ES-I3 (cell line): ENCODE measurements around the gene TAF11.
A peak's percentile ranks its signal among the peaks of the same experiment; 100 is the strongest.
"Not testable (repeated sequence)": the region's sequence is repeated elsewhere in the genome, so short reads cannot be mapped to it uniquely, and the experiment has no call there.

Experiments
- H3K36me3 ChIP-seq: 2 replicates; pipeline ENCODE4 v1.6.1; 2013; ENCODE audit warnings: mild to moderate bottlenecking, low read length, control low read depth, moderate library complexity; ENCODE audit not compliant: insufficient read depth
- H3K4me1 ChIP-seq: 2 replicates; pipeline ENCODE4 v1.6.1; 2013; ENCODE audit warnings: mild to moderate bottlenecking, control low read depth, low read length; ENCODE audit not compliant: insufficient read depth
- H3K9ac ChIP-seq: 2 replicates; pipeline ENCODE4 v1.6.1; 2013; ENCODE audit warnings: low read depth, mild to moderate bottlenecking, low read length, moderate library complexity
- H3K9me3 ChIP-seq: 2 replicates; pipeline ENCODE4 v1.6.1; 2013; ENCODE audit warnings: mild to moderate bottlenecking, low read length, moderate library complexity; ENCODE audit not compliant: control insufficient read depth, insufficient read depth

The TAF11 gene

DNA sequence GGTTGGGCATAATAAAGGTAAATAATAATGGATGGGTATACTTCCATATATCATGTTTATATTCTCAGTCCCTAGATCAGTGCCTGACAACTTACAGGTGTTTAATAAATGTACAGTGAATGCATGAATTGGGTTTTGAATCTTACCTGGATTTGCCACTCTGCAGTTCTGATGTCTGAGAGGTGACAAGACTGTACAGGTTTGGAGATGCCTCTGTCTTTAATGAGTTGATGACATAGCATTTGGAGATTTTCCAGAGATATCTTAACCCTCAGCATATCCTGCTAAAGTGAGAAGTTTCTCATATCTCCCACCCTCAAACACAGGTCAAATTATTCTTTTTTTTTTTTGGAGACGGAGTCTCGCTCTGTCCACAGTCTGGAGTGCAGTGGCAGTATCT is 3.5 kb upstream of the TAF11 start:
- Histone ChIP-seq H3K4me1 (peaks cover 4% of the 10 kb centered on the region; the same call in 1 of the 2 replicates), H3K36me3 (no peaks in the 10 kb centered on the region), H3K9ac (no peak overlapping the region), H3K9me3 (no peaks in the 10 kb centered on the region)

DNA sequence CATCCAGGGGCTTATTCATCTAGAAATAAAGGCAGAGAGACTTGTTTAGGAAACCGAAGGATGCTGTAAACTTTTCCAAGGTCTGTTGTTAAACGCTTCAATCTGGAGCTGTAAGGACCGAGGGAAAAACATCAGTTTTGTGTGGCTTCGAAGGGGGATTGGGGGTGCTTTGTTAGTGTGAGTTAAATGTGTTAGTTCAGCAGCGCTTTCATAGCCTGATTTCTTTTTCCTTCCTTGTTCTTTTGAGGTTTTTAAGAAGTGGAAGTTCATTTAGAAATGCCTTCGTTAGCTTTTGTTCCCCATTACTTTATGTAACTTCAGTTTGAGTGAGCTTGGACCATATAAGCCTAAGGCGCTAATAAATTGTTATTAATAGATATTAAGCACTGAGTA is 2.7 kb upstream of the TAF11 start:
- Histone ChIP-seq H3K9me3 (no peaks in the 10 kb centered on the region), H3K36me3 (no peaks in the 10 kb centered on the region), H3K9ac (peak overlapping the region; percentile 75; the same call in 1 of the 2 replicates), H3K4me1 (peaks cover 4% of the 10 kb centered on the region; the same call in 1 of the 2 replicates)

- no peaks in the 10 kb centered on the region for H3K4me1 ChIP-seq
- H3K9me3 ChIP-seq = no peaks in the 10 kb centered on the region
- no peaks in the 10 kb centered on the region for H3K36me3 ChIP-seq
- peak within 1 kb of the TSS; percentile 75 for H3K9ac ChIP-seq
Observed at GRCh38 chr6:34888874-34889555, 1.2 kb upstream of the TAF11 start, which contains the start of gene ANKS1A. ANKS1A (plus strand) TSS chr6:34889255; CDS start chr6:34889403, 148 bp downstream.

- no peaks in the 10 kb centered on the region for H3K4me1 ChIP-seq
- H3K9me3 ChIP-seq = no peaks in the 10 kb centered on the region
Observed at GRCh38 chr6:34888514-34888856, 643 bp upstream of the TAF11 start.

GRCh38 chr6:34885837-34886236 is 2.0 kb downstream of the TAF11 start:
- H3K36me3 ChIP-seq, H3K9ac ChIP-seq, H3K4me1 ChIP-seq, H3K9me3 ChIP-seq: not testable (repeated sequence)

More at GRCh38 chr6:34888514-34888856, 643 bp upstream of the TAF11 start:
- Histone ChIP-seq H3K9ac (peak overlapping the region; percentile 75), H3K36me3 (no peaks in the 10 kb centered on the region)

- Histone ChIP-seq H3K9ac (no peak overlapping the region), H3K9me3 (no peaks in the 10 kb centered on the region), H3K4me1 (no peaks in the 10 kb centered on the region), H3K36me3 (peaks cover 3% of the 10 kb centered on the region; the same call in 1 of the 2 replicates)
Observed at GRCh38 chr6:34884996-34885395, 2.8 kb downstream of the TAF11 start.

DNA sequence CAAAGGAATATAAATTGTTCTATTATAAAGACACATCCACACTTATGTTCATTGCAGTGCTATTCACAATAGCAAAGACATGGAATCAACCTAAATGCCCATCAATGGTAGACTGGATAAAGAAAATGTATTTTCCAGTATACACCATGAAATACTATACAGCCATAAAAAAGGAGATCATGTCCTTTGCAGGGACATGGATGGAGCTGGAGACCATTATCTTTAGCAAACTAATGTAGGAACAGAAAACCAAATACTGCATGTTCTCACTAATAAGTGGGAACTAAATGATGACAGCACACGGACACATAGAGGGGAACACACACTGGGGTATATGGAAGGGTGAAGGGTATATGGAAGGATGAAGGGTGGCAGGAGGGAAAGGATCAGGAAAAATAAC is 3.8 kb downstream of the TAF11 start:
- H3K4me1 ChIP-seq, H3K36me3 ChIP-seq, H3K9ac ChIP-seq: not testable (repeated sequence)

DNA sequence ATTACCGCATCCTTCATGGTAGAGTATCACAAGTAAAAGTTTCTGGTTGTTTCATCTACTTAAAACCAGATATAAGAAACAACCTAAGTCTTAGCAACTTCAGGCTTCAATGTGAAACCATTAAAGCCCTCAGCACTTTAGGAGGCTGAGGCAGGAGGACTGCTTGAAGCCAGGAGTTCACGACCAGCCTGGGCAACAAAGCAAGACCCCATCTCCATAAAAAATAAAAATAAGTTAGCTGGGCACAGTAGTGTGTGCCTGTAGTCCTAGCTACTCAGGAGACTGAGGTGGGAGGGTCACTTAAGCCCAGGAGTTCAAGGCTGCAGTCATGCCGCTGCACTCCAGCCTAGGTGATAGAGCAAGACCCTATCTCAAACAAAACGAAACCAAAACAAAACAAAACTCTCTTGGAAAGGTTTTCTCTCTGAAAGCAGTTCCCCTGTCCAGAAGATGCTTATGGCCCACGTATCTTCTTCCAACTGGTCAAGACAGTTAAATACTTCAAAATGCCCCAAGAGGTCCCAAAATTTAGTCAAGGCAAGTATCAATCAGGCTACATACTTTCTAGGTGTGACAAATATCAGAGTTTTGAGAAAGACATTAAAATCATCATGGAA is 9.9 kb downstream of the TAF11 start:
- no peaks in the 10 kb centered on the region for H3K9me3 ChIP-seq
- H3K4me1 ChIP-seq = peaks cover 12% of the 10 kb centered on the region
- H3K9ac ChIP-seq = no peak overlapping the region
- peaks cover 22% of the 10 kb centered on the region for H3K36me3 ChIP-seq

More for the DNA sequence above, 3.8 kb downstream of the TAF11 start:
- not testable (repeated sequence) for H3K9me3 ChIP-seq

- Histone ChIP-seq H3K9me3 (no peaks in the 10 kb centered on the region), H3K4me1 (peaks cover 12% of the 10 kb centered on the region), H3K36me3 (peaks cover 22% of the 10 kb centered on the region), H3K9ac (no peak overlapping the region)
Observed at GRCh38 chr6:34877259-34877658, 10.6 kb downstream of the TAF11 start.

DNA sequence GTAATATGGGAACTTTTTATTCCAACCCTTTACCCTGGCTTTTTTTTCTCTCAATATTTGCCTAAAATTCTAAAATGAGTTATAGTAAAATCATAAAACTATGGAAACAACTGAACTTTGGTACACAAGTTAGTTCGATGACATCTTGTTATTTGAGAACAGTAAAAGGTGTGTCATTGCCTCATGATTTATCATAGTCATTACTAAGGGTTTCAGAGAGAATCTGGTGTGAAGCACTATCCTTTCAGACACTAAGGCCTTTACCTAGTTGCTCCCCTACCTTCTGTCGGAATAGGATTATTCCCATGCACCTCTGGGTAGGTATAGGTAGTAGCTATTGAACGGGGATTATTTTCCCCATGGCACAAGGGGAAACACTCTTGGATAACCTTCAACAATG is 11.4 kb downstream of the TAF11 start:
- Histone ChIP-seq H3K9me3 (no peaks in the 10 kb centered on the region), H3K4me1 (peaks cover 12% of the 10 kb centered on the region), H3K36me3 (peaks cover 29% of the 10 kb centered on the region), H3K9ac (no peak overlapping the region)

DNA sequence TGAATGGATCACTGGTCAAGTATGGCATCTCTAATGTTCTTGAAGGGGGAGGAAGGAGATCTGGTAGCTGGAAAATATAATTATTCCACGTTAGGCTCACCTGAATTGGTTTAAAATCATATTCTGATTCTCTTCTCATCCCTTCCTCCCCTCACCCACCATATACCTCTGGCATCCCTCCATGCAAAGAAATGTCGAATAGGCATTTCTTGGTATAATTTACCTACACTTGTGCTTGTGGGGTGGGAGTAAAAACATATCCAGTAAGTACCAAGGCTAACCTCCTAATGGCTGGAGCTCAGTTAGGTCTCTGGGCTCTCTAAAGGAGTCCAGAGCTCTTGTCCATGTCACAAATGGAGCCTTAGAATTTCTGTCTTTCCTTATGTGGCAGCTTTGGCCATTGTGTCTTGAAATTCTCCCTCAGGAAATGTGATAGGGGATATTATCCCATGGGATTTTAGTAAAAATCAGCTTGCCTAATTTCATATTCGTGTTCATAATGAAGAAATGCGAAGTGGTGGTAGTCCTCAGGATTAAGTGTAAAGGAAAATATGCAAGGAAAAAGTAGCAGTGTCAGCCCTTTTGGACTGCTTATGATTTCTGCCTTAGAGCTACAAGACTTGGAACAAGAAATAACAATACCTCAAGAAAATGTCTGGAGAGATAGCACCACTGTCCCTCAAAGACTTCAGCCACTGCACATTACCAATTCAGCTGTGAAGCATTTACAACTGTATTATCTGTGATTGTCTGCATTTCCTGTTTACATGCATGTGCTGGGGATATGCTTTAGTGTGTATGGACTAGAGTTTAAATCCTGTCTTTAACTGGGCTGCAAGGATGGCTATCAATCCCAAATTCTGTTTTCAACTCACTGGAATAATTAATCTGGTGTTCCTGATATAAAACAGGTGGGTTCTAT is 12.3 kb downstream of the TAF11 start:
- Histone ChIP-seq H3K4me1 (peaks cover 12% of the 10 kb centered on the region), H3K36me3 (peaks cover 31% of the 10 kb centered on the region), H3K9me3 (no peaks in the 10 kb centered on the region), H3K9ac (no peak overlapping the region)

DNA sequence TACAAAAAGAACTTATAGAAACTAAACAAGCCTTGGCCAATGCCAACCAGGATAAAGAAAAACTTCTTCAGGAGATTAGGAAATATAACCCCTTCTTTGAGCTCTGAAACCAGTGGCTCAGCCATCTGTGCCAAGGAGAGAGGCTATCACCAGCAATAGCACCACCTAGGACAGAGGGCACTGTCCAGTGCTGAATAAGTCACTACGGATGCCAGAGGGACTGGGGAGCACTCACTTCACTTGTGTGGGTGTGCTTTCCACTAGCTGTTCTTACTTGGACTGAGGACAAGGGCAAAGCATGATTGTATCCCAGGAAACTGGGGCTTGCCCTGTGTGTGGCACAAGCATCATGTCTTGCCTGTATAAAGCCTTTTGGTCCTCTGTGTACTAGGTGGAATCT is 15.5 kb downstream of the TAF11 start:
- no peaks in the 10 kb centered on the region for H3K9me3 ChIP-seq
- no peak overlapping the region for H3K9ac ChIP-seq
- peaks cover 12% of the 10 kb centered on the region for H3K4me1 ChIP-seq
- H3K36me3 ChIP-seq = peaks cover 26% of the 10 kb centered on the region

GRCh38 chr6:34871853-34872252 is 16.0 kb downstream of the TAF11 start:
- Histone ChIP-seq H3K9me3 (no peaks in the 10 kb centered on the region), H3K4me1 (peaks cover 12% of the 10 kb centered on the region), H3K9ac (no peak overlapping the region), H3K36me3 (peaks cover 29% of the 10 kb centered on the region)

GRCh38 chr6:34867484-34867883 is 20.4 kb downstream of the TAF11 start:
- H3K4me1 ChIP-seq = no peaks in the 10 kb centered on the region
- H3K36me3 ChIP-seq = peaks cover 20% of the 10 kb centered on the region
- no peak overlapping the region for H3K9ac ChIP-seq
- no peaks in the 10 kb centered on the region for H3K9me3 ChIP-seq
